ENCODE data around the gene FZR1. TPM values are rescaled to one million over a fixed set of nuclear protein-coding genes. Genes with fewer than 3 reads are reported as not detected.

FZR1 gene
- total RNA-seq, 1 donor from 2014 or later, result 54.9 TPM

DNA sequence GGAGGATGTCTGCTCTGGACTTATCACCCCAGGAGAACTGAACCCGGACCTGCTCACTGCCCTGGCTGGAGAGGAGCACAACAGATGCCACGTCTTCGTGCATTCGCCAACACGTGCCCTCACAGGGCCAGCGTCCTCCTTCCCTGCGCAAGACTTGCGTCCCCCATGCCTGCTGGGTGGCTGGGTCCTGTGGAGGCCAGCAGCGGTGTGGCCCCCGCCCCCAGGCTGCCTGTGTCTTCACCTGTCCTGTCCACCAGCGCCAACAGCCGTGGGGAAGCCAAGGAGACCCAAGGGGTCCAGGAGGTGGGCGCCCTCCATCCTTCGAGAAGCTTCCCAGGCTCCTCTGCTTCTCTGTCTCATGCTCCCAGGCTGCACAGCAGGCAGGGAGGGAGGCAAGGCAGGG, 29.5 kb downstream of the FZR1 start:
- TF ChIP-seq, protein P1, sequence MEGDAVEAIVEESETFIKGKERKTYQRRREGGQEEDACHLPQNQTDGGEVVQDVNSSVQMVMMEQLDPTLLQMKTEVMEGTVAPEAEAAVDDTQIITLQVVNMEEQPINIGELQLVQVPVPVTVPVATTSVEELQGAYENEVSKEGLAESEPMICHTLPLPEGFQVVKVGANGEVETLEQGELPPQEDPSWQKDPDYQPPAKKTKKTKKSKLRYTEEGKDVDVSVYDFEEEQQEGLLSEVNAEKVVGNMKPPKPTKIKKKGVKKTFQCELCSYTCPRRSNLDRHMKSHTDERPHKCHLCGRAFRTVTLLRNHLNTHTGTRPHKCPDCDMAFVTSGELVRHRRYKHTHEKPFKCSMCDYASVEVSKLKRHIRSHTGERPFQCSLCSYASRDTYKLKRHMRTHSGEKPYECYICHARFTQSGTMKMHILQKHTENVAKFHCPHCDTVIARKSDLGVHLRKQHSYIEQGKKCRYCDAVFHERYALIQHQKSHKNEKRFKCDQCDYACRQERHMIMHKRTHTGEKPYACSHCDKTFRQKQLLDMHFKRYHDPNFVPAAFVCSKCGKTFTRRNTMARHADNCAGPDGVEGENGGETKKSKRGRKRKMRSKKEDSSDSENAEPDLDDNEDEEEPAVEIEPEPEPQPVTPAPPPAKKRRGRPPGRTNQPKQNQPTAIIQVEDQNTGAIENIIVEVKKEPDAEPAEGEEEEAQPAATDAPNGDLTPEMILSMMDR (IDR thresholded peaks at IDR 0.05; ENCODE audit: unreplicated experiment), result no peak
- no peaks in the 10 kb centered on the region for H3K9me3 Mint-ChIP-seq
- H3K36me3 Mint-ChIP-seq, result peaks cover 25% of the 10 kb centered on the region
- no peak for DNase-seq (ENCODE audit: low spot score in 2 of 2, unreplicated experiment in 2 of 2)
- peaks cover 5% of the 10 kb centered on the region for H3K4me1 Mint-ChIP-seq
- H3K27ac Mint-ChIP-seq, result no peak overlapping the region
- no peaks in the 10 kb centered on the region for H3K27me3 Mint-ChIP-seq (ENCODE audit: low read depth)
- H3K4me3 Mint-ChIP-seq, result no peak overlapping the region

DNA sequence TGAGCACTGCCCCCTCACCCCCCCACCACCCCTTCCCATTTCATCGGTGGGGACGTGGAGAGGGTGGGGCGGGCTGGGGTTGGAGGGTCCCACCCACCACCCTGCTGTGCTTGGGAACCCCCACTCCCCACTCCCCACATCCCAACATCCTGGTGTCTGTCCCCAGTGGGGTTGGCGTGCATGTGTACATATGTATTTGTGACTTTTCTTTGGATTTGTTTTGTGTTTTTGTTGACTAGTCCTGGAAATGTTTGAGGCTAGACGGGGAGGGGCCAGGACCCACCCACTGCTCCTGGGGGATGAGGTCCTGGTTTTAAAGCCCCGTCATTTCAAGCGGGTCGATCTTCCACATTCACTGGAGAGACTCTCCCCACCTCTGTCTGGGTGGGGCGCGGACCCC, 29.9 kb downstream of the FZR1 start:
- no peak for DNase-seq (ENCODE audit: low spot score in 2 of 2, unreplicated experiment in 2 of 2)
- Mint-ChIP-seq H3K4me3 (no peak overlapping the region), H3K36me3 (peaks cover 25% of the 10 kb centered on the region)

DNA sequence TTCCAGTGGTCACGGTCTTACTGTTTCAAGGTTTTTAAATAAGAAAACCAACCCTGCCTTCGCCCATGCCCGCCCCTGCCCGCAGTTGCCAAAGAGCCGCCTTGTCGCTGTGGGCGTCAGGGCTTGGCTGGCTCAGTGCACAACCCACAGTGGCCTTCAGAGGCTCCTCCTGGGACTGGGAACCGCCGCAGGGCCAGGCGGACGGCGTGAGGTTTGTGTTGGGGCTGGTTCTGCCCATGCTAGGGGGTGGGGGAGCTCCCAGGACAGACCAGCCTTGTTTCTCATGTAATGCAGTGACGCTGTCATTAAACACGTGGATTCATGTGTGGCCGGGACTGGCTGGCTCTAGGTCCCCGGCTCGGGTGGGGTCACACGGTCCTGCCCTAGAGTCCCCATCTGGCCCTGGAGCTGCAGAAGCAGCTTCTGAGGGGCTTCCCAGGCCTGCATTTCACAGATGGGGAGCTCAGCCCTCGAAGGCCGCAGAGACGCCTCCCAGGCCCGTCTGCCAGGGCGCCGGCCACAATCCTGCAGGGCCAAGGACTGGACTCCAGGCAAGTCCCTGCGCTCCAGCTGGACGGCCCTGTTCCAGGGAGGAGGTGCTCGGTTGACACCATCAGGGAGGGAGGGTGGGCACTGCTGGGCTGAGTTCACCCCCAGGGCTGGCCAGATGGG, 30.5 kb downstream of the FZR1 start:
- Mint-ChIP-seq H3K27me3 (ENCODE audit: low read depth) (no peaks in the 10 kb centered on the region), H3K36me3 (peaks cover 21% of the 10 kb centered on the region), H3K4me1 (peaks cover 5% of the 10 kb centered on the region), H3K4me3 (no peak overlapping the region), H3K27ac (no peak overlapping the region), H3K9me3 (no peaks in the 10 kb centered on the region)
- no peak for DNase-seq (ENCODE audit: low spot score in 2 of 2, unreplicated experiment in 2 of 2)
- TF ChIP-seq, protein P1 (IDR thresholded peaks at IDR 0.05; ENCODE audit: unreplicated experiment), result no peak

More for the DNA sequence above, 29.9 kb downstream of the FZR1 start:
- H3K27me3 Mint-ChIP-seq (ENCODE audit: low read depth), result no peaks in the 10 kb centered on the region
- TF ChIP-seq, protein P1 (IDR thresholded peaks at IDR 0.05; ENCODE audit: unreplicated experiment), result no peak
- H3K27ac Mint-ChIP-seq, result no peak overlapping the region
- H3K4me1 Mint-ChIP-seq, result peaks cover 5% of the 10 kb centered on the region
- no peaks in the 10 kb centered on the region for H3K9me3 Mint-ChIP-seq

DNA sequence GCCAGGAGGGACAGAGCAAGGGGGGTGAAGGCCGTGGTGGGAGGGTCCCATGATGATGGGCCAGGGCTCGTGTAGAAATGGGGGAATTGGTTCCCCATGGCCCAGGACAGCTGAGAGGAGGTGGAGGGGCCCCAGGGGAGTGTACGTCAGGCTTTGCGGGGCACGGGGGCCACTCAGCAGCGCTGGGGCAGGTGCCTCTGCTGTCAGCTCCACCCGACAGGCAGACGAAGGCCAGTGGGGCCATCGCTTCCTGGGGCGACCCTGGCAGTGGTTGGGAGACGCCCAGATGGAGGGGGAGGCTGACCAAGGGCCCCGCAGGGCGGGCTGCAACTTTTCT, 31.0 kb downstream of the FZR1 start:
- Mint-ChIP-seq H3K27me3 (ENCODE audit: low read depth) (no peaks in the 10 kb centered on the region), H3K27ac (no peak overlapping the region), H3K4me3 (no peak overlapping the region), H3K9me3 (no peaks in the 10 kb centered on the region), H3K4me1 (peaks cover 5% of the 10 kb centered on the region), H3K36me3 (peaks cover 21% of the 10 kb centered on the region)
- TF ChIP-seq, protein P1 (IDR thresholded peaks at IDR 0.05; ENCODE audit: unreplicated experiment), result no peak
- DNase-seq (ENCODE audit: low spot score in 2 of 2, unreplicated experiment in 2 of 2), result no peak

DNA sequence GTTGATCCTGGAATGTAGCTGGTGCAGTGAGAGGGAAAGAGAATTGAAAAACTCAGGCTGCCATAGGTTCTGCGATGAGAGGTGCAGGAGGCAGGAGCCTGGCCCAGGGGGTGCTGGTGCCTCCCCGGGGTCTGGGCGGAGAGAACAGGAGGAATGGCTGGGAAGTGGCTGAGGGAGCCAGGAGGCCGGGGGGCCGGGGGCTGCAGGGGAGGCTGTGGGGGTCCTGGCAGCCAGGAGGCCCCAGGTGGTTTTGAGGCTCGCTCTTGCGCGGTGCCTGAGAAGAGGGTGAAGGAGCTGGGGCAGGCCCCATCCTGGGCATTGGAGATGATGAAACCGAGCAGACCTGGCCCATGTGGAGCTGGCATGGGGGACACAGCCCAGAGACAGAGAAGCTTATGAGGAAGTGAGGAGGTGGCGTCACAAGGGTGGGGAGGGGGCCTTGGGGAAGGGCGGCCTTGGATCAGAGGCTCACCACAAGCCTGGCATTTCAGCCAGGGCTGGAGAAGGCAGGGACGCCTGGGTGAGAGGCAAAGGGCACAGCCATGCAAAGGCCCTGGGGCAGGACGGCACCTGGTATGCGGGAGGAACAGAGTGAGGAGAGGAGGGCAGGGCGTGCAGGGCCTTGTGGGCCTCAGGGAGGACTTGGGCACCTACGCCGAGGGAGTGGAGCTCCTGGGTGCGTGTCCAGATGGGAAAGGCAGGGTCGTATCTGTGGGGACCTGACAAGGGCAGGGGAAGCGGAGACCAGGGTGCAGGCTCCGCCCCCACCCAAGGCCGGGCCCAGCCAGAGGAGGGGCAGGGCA, 31.5 kb downstream of the FZR1 start:
- DNase-seq (ENCODE audit: low spot score in 2 of 2, unreplicated experiment in 2 of 2), result no peak
- Mint-ChIP-seq H3K27ac (no peak overlapping the region), H3K36me3 (peaks cover 18% of the 10 kb centered on the region), H3K27me3 (ENCODE audit: low read depth) (no peaks in the 10 kb centered on the region), H3K4me3 (no peak overlapping the region), H3K4me1 (peaks cover 5% of the 10 kb centered on the region), H3K9me3 (no peaks in the 10 kb centered on the region)
- TF ChIP-seq, protein P1 (IDR thresholded peaks at IDR 0.05; ENCODE audit: unreplicated experiment), result no peak
